GM18858 (cell line): ENCODE data around the gene UNK.
"Not testable (repeated sequence)": the region's sequence is repeated elsewhere in the genome, so short reads cannot be mapped to it uniquely, and the experiment has no call there.

Experiments
- ATAC-seq: cut with Tn5 transposase; IDR thresholded peaks from one replicate; pipeline ENCODE4 v1.9.1; 2021; ENCODE audit not compliant: unreplicated experiment

The UNK gene

GRCh38 chr17:75773121-75773807 lies 11.3 kb upstream of the UNK start:
- ATAC-seq: no peak

- ATAC-seq: no peak
Observed at GRCh38 chr17:75773808-75774470, 10.7 kb upstream of the UNK start.

DNA sequence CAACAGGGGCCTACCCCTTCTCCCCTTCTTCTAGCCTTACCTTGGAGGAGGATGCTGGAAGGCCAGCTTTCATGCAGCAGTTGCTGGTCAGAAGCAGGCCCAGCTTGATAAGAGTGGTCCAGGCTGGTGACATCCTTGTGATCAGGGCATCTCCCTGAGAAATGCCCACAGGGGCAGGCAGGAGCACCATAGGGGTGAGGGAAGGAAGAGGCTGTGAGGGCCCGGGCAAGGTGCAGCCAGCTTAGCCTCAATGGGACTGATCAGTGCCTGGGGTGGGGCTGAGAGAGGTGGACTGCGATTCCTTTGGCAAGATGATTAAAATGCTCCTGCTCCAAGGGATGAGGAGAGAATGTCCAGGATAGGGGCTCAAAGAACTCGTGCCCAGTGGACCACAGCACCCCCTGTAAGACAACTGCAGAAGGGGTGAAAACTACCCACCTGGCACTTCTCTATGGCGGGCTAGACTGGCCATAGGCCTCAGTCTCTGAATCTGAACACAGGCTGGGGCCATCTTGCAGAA lies 10.1 kb upstream of the UNK start:
- ATAC-seq: no peak

DNA sequence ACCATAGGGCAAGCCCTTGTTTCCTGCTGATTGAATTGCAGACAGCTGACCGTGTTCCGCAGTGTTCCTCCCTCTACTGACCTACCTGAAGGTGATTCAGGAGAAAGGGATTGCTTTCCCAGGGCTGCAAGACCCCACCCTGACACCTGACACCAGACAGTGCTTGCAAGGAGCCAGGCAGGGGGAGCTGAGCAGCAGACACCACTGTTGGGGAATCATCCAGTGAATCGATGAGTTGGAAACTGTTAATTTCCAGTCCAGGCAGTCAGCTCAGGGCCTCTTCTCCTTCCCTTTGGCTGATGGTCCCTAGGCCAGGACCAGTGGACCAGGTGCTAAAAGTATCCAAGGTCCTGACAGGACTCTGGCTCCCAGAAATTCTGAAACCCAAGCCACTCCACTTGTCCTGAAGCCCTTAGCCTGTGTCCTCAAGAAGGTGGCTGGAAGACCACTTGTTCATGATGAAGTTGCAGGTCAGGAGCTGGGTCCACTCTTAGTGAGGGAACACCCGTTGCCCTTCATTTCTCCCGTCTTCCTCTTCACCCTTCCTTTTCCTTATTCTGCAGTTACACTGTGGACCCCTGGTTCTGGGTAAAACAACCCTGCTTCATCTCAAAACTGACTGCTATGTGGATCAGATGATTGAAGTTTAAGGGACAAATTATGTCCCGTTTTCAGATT lies 9.5 kb upstream of the UNK start:
- ATAC-seq: no peak

GRCh38 chr17:75776386-75777295 lies 8.0 kb upstream of the UNK start:
- ATAC-seq: no peak

- no peak for ATAC-seq
Observed at GRCh38 chr17:75777296-75777922, 7.2 kb upstream of the UNK start.

- ATAC-seq: not testable (repeated sequence)
Observed at GRCh38 chr17:75778066-75778860, 6.3 kb upstream of the UNK start.

GRCh38 chr17:75778861-75779249 lies 5.8 kb upstream of the UNK start:
- ATAC-seq: no peak

GRCh38 chr17:75779250-75779986 lies 5.2 kb upstream of the UNK start:
- ATAC-seq: peak; percentile 60

- ATAC-seq: no peak
Observed at GRCh38 chr17:75779987-75780889, 4.4 kb upstream of the UNK start.

- no peak for ATAC-seq
Observed at GRCh38 chr17:75783069-75783783, 1.4 kb upstream of the UNK start.

DNA sequence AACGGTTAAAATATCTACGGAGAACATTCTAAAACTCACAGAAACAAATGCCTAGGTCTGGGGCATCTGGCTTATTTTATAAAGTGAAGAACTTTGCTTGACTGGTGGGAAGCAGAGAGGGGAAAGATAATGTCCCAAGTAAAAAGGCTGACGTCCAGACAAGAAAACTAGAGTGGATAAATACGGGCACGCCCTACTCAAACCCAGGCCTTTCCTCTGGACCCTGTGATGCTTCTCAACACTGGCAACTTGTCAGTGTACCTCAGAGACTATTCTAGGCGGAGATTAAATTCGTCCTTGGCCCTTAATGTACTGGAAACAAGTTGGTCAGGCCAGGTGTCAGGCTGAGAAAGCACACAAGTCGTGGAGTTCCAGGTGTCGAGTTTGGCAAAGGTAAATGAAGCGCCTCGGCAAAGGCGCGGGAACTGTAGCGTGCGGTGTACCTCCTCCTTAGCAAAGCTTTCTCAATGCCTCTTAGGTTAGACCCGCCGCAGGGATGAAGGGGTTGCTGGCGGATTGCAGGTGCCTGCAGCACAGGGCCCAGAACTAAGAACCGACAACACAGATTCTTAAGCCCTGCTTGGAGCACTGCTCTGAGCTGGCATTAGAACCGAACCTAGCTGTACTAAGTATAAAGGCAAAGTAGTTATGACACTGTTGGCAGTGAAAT lies 668 bp upstream of the UNK start:
- ATAC-seq: no peak

DNA sequence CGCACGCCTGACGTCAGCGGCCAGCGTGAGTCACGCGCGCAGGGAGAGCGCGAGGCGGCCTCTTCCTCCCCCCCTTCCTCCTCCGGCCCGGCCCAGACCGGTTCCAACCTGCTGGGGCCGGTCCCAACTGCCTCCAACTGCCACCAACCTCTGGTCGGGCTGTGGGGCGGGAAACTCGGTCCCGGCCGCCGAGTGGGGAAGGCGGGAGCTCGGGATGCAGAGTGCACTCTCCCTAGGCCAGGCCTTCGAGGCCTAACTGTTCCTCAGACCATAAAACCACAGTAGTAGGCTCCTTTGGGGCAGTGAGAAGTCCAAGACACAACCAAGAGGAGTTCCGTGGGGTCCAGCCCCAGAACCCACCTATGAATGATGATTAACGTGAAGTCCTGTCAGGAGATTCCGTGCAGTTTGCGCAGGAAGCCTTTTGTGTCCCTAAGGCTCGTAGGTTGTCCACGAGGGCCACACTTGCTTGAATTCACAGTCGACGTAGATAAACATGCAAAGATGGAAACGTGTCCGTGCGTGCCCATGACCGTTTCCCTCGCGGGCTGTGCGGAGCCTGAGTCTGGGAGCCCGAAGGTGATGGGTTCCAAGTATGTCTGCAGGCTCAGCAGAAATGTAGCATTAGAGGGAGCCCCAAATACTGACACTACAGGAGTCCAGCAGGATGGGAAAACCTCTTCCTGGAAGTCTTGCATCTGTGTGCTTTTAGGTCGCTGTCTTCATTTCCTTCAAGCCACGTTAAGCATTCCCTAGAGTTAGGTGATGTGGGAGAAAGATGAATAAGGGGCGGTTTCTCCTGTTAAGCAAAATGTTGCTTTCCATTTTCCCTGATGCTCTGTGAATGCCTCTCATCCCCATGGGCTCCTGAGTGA lies 647 bp downstream of the UNK start:
- ATAC-seq: peak; percentile 28

- no peak for ATAC-seq
Observed at GRCh38 chr17:75791254-75791653, 6.6 kb downstream of the UNK start.

DNA sequence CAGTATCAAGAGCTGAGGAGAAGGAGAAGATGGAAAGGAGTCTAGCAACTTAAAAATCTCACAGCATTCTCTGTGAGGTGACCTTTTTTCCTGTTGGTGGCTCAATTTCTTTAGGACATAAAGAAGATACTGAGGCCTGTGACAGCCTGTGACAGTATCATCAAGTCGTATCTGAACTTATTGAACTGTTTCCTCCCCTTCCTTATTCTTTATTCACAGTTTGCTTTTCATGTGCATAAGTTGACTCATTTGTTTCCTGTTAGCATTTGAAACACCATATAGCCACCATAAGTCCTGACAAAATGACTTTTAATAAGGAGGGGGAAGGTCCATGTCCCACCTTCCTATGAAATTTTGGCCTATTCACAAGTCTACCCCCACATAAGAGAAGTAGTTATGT lies 8.9 kb downstream of the UNK start:
- ATAC-seq: no peak
